ENCODE measurements around the gene TOMM40L. TPM values are rescaled to one million over a fixed set of nuclear protein-coding genes. Genes with fewer than 3 reads are reported as not detected.
A peak's percentile ranks its signal among the peaks of the same experiment; 100 is the strongest.

The TOMM40L gene
- total RNA-seq, 5 donors from 2014 or later (not counting 1 experiment from before 2014, with no cell fraction given), result 6.3 to 12.2 (median 11.0) TPM

DNA sequence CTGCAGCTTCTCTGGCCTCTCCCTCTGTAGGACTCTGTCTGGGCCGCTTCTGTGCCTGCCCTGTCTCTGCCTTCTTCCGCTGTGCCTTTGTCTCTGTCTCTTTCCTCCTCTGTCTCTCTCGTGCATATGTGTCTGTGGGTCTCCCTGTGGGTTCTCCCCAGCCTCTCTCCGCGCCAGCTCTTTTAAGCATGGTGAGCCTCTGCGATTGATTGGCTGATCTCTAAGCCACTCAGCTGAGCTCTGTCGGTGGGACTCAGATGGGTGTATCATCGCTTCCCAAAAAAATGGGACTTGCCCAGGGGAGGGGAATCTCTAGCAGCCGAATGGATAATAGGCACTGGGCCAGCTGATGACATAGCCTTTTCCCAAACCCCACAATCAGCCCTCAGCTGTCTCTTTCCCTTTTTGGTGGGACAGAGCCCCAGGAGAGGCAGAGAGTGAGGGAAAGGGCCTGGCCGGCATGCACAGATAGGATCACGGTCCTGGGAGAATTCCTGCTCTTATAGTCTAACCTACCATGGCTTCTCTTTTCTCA is 26.9 kb upstream of the TOMM40L start, which contains the start of gene ADAMTS4:
TSS of gene ADAMTS4 (minus strand) at position 158 of the 535 bp plus-strand sequence. CDS start 427 bp downstream, outside the sequence.
- ChIA-PET CTCF (interaction anchor here (0.7 to 1.6 kb wide), 3 partner anchors 27 to 218 kb away, joined by 3 to 5 read pairs (median 3); partner anchors contain the start of gene TOMM40L (in 1 of the 2)), POLR2A (no interaction called here)
- Mint-ChIP-seq H3K36me3 (peaks cover 3% of the 10 kb centered on the region), H3K9me3 (no peaks in the 10 kb centered on the region), H3K27ac (peak within 1 kb of the TSS; percentile 97 to 98), H3K4me1 (peaks cover 53 to 59% (median 54%) of the 10 kb centered on the region in 3 donors), H3K27me3 (no peaks in the 10 kb centered on the region), H3K4me3 (peak within 1 kb of the TSS in 1 of 3 donors; percentile 59)
- H3K4me3 ChIP-seq (ENCODE audit: control insufficient read depth in 1 of 2, extremely low read depth in 1 of 2, low read length in 1 of 2), result no peak within 1 kb of the TSS
- ATAC-seq (replicated peaks in 1 of 4) (no peak), DNase-seq (no peak)
- 89% methylated on average over 7 of the region's 11 CpGs for WGBS (ENCODE audit: insufficient coverage)
- H3K9me3 ChIP-seq, result no peaks in the 10 kb centered on the region
- peaks cover 0 to 5% of the 10 kb centered on the region in 2 donors for H3K36me3 ChIP-seq (ENCODE audit: control insufficient read depth in 2 of 2, extremely low read depth in 1 of 2, insufficient read depth in 1 of 2, low read length in 1 of 2)
- peaks cover 29 to 73% of the 10 kb centered on the region in 2 experiments for H3K4me1 ChIP-seq (ENCODE audit: control insufficient read depth in 1 of 2, extremely low read depth in 1 of 2, insufficient read depth in 2 of 2, low read length in 2 of 2)
- H3K27ac ChIP-seq (ENCODE audit: low read length), result peak within 1 kb of the TSS; percentile 79
- H3K27me3 ChIP-seq (replicated peaks in 1 of 2; ENCODE audit: control insufficient read depth in 2 of 2, extremely low read depth in 1 of 2, insufficient read depth in 2 of 2, low read length in 1 of 2), result no peaks in the 10 kb centered on the region

DNA sequence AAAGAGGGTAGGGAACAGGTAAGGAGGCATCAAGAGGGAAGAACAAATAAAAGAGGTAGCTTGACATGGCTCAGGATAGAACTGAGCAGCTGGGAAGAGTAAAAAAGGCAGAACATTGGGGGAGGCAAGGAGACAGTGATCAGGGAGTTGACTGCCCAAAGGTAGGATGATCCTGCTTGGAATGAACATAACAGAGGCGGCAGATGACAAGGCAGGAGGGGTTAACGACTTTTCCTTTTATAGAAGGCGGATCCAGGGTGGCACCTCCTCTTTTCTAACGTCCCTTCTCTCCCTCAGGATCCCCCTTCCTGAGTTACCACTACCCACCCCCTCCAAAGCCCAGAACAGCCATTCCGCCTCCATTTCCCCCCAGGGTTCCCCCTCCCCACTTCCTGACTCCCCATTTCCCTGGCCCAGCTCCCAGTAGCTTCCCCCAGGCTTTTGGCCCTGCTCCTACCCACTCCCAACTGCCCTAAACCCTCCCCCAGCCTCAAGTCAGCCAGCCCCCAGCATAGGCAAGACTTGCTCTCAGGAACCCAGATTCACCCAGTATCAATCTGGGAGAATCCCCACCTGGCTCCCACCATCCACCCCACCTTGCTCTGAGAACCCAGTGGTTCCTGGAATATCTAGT is 26.2 kb upstream of the TOMM40L start:
- 79% methylated on average over 5 of the region's 5 CpGs for WGBS (ENCODE audit: insufficient coverage)
- Histone ChIP-seq H3K9me3 (no peaks in the 10 kb centered on the region), H3K27me3 (replicated peaks in 1 of 2; ENCODE audit: control insufficient read depth in 2 of 2, extremely low read depth in 1 of 2, insufficient read depth in 2 of 2, low read length in 1 of 2) (no peaks in the 10 kb centered on the region), H3K4me3 (ENCODE audit: control insufficient read depth in 1 of 2, extremely low read depth in 1 of 2, low read length in 1 of 2) (no peak overlapping the region), H3K36me3 (ENCODE audit: control insufficient read depth in 2 of 2, extremely low read depth in 1 of 2, insufficient read depth in 1 of 2, low read length in 1 of 2) (peaks cover 0 to 11% of the 10 kb centered on the region in 2 donors), H3K27ac (ENCODE audit: low read length) (peak overlapping the region; percentile 79), H3K4me1 (ENCODE audit: control insufficient read depth in 1 of 2, extremely low read depth in 1 of 2, insufficient read depth in 2 of 2, low read length in 2 of 2) (peaks cover 28 to 66% of the 10 kb centered on the region in 2 experiments)
- H3K27ac Mint-ChIP-seq, result peak overlapping the region; percentile 97 to 98
- H3K4me3 Mint-ChIP-seq, result peak overlapping the region in 2 of 3 donors; percentile 43 to 59
- H3K36me3 Mint-ChIP-seq, result peaks cover 10% of the 10 kb centered on the region
- ChIA-PET POLR2A (interaction anchor here in 1 of 2 donors (0.6 kb wide), 1 partner anchor 44 kb away, joined by 6 read pairs; no protein-coding TSS in a partner anchor), CTCF (interaction anchor here in 1 of 2 donors (0.6 kb wide), 1 partner anchor 26 kb away, joined by 3 read pairs; the partner anchor contains the start of gene TOMM40L)
- peaks cover 57 to 63% (median 59%) of the 10 kb centered on the region in 3 donors for H3K4me1 Mint-ChIP-seq
- DNase-seq (no peak), ATAC-seq (replicated peaks in 1 of 4) (no peak)
- no peaks in the 10 kb centered on the region for H3K27me3 Mint-ChIP-seq
- no peaks in the 10 kb centered on the region for H3K9me3 Mint-ChIP-seq

DNA sequence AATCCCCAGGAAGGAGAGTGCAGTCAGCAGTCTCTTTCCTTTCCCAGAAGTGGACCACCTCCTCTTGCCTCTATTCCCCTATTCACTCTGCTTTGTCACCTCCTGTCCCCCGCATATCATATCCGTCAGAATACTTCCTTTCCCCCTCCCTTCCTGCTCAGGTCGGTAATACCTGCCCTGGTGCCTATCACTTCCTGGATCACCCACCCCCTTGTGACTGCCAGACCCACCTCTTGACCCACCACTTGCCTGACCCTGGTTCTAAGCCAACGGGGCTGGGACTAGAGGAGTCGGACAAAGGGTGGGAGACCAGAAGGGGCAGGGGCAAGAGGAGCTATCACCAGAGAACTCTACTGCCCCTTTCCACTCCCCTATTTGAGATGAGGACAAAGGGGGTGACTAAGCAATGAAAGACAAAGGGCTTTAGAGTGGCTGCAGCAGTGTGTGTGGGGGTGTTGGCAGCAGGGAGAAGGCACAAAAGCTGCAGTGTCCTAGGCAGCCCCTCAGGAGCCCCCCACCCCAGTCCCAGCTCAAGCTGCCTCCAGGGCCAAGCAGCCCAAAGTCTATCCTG is 25.4 kb upstream of the TOMM40L start:
- Mint-ChIP-seq H3K4me3 (peak overlapping the region; percentile 6 to 59 (median 43)), H3K27me3 (no peaks in the 10 kb centered on the region), H3K4me1 (peaks cover 54 to 60% (median 59%) of the 10 kb centered on the region in 3 donors), H3K36me3 (peaks cover 15% of the 10 kb centered on the region), H3K9me3 (no peaks in the 10 kb centered on the region), H3K27ac (peak overlapping the region; percentile 97 to 98)
- H3K36me3 ChIP-seq (ENCODE audit: control insufficient read depth in 2 of 2, extremely low read depth in 1 of 2, insufficient read depth in 1 of 2, low read length in 1 of 2), result peaks cover 0 to 17% of the 10 kb centered on the region in 2 donors
- no peaks in the 10 kb centered on the region for H3K27me3 ChIP-seq (replicated peaks in 1 of 2; ENCODE audit: control insufficient read depth in 2 of 2, extremely low read depth in 1 of 2, insufficient read depth in 2 of 2, low read length in 1 of 2)
- peaks cover 22 to 59% of the 10 kb centered on the region in 2 experiments for H3K4me1 ChIP-seq (ENCODE audit: control insufficient read depth in 1 of 2, extremely low read depth in 1 of 2, insufficient read depth in 2 of 2, low read length in 2 of 2)
- H3K9me3 ChIP-seq, result no peaks in the 10 kb centered on the region
- ChIA-PET POLR2A (interaction anchor here in 1 of 2 donors (0.5 to 1.0 kb wide), 3 partner anchors 8 to 407 kb away, joined by 3 to 6 read pairs (median 3); no protein-coding TSS in a partner anchor), CTCF (interaction anchor here (1.0 kb wide), 3 partner anchors 15 to 26 kb away, joined by 3 to 4 read pairs (median 3); partner anchors contain the start of gene TOMM40L (in 1 of the 2))
- no peak for ATAC-seq (replicated peaks in 1 of 4)
- peak overlapping the region in 1 of 2 donors; percentile 2 for H3K4me3 ChIP-seq (ENCODE audit: control insufficient read depth in 1 of 2, extremely low read depth in 1 of 2, low read length in 1 of 2)
- peak overlapping the region; percentile 79 for H3K27ac ChIP-seq (ENCODE audit: low read length)
- DNase-seq, result peak in 2 of 35 experiments; percentile 14 to 40
- WGBS (ENCODE audit: insufficient coverage), result 25% methylated on average over 3 of the region's 5 CpGs

DNA sequence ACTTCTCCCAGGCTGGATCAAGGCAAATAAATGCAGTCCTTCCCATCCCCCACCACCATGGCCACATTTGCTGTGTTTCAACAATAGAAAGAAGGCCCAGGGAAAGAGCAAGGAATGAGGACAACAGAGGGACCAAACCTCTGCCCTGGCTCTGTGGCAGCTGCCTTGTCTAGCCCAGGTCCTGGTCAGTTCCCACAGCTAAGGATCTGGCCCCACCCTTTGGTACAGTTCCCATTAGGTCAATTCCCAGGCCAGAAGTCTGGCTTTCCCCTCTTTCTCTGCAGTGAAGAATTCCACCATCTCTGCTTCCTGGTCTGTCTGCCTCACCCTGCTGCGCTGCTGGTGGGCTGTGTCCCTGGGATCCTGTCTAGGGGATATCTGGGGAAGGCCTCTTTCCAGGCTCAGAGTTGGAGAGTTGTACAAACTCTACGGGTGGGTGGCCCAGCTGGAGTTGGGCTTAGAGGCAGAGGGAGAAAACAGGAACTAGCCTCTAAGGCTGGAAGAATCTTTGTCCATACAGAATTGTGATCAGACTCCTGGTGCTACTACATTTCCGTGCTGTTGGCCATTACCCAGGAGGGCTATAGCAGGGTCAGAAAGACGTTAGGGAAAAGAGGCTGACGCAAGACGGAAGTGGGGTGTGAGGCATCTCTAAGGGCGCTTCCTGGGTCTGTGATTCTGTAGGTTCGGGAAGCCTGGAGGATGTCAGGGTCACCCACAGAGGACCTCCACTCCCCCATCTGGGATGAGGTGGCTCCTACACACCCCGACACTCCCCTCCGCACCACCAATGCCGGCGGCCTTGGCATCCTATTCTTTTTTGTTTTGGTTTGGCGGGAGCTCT is 24.6 kb upstream of the TOMM40L start:
- ChIA-PET POLR2A (interaction anchor here (0.6 to 2.1 kb wide), 5 partner anchors 9 to 113 kb away, joined by 3 to 14 read pairs (median 8); partner anchors contain the start of genes PPOX (in 1 of the 2), SDHC (in 1 of the 2) and TOMM40L (in 1 of the 2)), CTCF (interaction anchor here (0.6 to 6.1 kb wide), 13 partner anchors 9 to 624 kb away, joined by 3 to 76 read pairs (median 4); partner anchors contain the start of genes CFAP126 (in 1 of the 2), PPOX (in 1 of the 2) and TOMM40L (in 1 of the 2))
- peak overlapping the region; percentile 90 to 91 for H3K4me3 ChIP-seq (ENCODE audit: control insufficient read depth in 1 of 2, extremely low read depth in 1 of 2, low read length in 1 of 2)
- Mint-ChIP-seq H3K27ac (peak overlapping the region; percentile 97 to 98), H3K4me3 (peak overlapping the region; percentile 93 to 95 (median 95)), H3K9me3 (no peaks in the 10 kb centered on the region), H3K4me1 (peaks cover 57 to 64% (median 64%) of the 10 kb centered on the region in 3 donors), H3K36me3 (peaks cover 22% of the 10 kb centered on the region), H3K27me3 (no peaks in the 10 kb centered on the region)
- ATAC-seq (replicated peaks in 1 of 4) (no peak), DNase-seq (no peak)
- 75% methylated on average over 5 of the region's 13 CpGs for WGBS (ENCODE audit: insufficient coverage)
- no peaks in the 10 kb centered on the region for H3K27me3 ChIP-seq (replicated peaks in 1 of 2; ENCODE audit: control insufficient read depth in 2 of 2, extremely low read depth in 1 of 2, insufficient read depth in 2 of 2, low read length in 1 of 2)
- H3K27ac ChIP-seq (ENCODE audit: low read length), result peak overlapping the region; percentile 79
- H3K9me3 ChIP-seq, result no peaks in the 10 kb centered on the region
- H3K4me1 ChIP-seq (ENCODE audit: control insufficient read depth in 1 of 2, extremely low read depth in 1 of 2, insufficient read depth in 2 of 2, low read length in 2 of 2), result peaks cover 22 to 53% of the 10 kb centered on the region in 2 experiments
- H3K36me3 ChIP-seq (ENCODE audit: control insufficient read depth in 2 of 2, extremely low read depth in 1 of 2, insufficient read depth in 1 of 2, low read length in 1 of 2), result peaks cover 0 to 22% of the 10 kb centered on the region in 2 donors

DNA sequence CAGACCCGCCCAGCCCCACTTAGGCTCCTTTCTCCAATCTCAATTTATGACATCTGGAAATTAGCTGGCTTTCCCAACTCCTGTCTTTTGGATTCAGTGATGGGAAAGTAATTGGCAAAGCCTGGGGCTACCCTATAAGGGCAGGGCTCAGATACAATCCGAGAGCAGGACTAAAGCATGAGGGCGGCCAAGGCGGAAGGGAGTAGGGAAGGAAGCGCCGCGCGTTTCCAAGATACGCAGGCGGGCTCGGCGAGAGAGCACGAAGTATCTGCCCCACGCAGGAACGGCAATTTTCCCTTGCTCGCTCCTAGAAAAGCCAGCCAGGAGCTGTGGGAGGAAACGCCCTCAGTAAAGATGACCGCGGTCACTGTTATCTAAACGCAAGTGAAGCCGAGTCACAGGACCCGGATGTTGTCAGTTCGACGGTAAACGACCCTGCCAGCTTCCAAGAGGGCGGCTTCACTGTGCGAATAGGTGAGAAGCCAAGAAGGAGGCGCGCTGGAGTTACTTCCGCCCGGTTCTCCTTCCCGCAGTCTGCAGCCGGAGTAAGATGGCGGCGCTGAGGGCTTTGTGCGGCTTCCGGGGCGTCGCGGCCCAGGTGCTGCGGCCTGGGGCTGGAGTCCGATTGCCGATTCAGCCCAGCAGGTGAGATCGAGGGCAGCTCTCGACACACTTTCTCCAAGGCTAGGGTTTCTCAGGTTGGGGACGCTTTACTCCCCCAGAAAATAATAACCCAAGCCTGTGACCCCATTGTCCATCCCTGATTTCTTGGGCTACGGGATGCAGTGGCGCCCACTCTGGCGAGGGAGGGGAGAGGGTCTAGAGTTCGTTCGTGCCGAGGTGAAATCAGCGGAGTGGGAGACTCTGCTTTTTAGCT is 23.8 kb upstream of the TOMM40L start, which contains the start of gene NDUFS2:
TSS of gene NDUFS2 (plus strand) at position 532 of the 877 bp plus-strand sequence. CDS start at position 551, 19 bp downstream.
- H3K4me3 ChIP-seq (ENCODE audit: control insufficient read depth in 1 of 2, extremely low read depth in 1 of 2, low read length in 1 of 2), result peak within 1 kb of the TSS; percentile 90 to 91
- H3K27ac ChIP-seq (ENCODE audit: low read length), result peak within 1 kb of the TSS; percentile 79
- peak; percentile 98 for ATAC-seq (replicated peaks in 1 of 4)
- ChIA-PET CTCF (interaction anchor here (0.6 to 6.1 kb wide), 11 partner anchors 10 to 1012 kb away, joined by 3 to 76 read pairs (median 5); partner anchors contain the start of genes CASQ1 (in 1 of the 2), CFAP126 (in 1 of the 2), PPOX (in 1 of the 2) and TOMM40L (in 1 of the 2)), POLR2A (interaction anchor here (0.5 to 2.1 kb wide), 9 partner anchors 14 to 188 kb away, joined by 3 to 14 read pairs (median 6); partner anchors contain the start of genes TOMM40L (in 2 of the 2), PPOX (in 1 of the 2) and SDHC (in 1 of the 2))
- peaks cover 64 to 72% (median 72%) of the 10 kb centered on the region in 3 donors for H3K4me1 Mint-ChIP-seq
- H3K36me3 Mint-ChIP-seq, result peaks cover 26% of the 10 kb centered on the region
- H3K9me3 Mint-ChIP-seq, result no peaks in the 10 kb centered on the region
- peaks cover 4 to 31% of the 10 kb centered on the region in 2 donors for H3K36me3 ChIP-seq (ENCODE audit: control insufficient read depth in 2 of 2, extremely low read depth in 1 of 2, insufficient read depth in 1 of 2, low read length in 1 of 2)
- WGBS (ENCODE audit: insufficient coverage), result 9% methylated on average over 42 of the region's 53 CpGs
- no peaks in the 10 kb centered on the region for H3K27me3 ChIP-seq (replicated peaks in 1 of 2; ENCODE audit: control insufficient read depth in 2 of 2, extremely low read depth in 1 of 2, insufficient read depth in 2 of 2, low read length in 1 of 2)
- peaks cover 22 to 49% of the 10 kb centered on the region in 2 experiments for H3K4me1 ChIP-seq (ENCODE audit: control insufficient read depth in 1 of 2, extremely low read depth in 1 of 2, insufficient read depth in 2 of 2, low read length in 2 of 2)
- no peaks in the 10 kb centered on the region for H3K9me3 ChIP-seq
- H3K4me3 Mint-ChIP-seq, result peak within 1 kb of the TSS; percentile 93 to 95 (median 95)
- no peaks in the 10 kb centered on the region for H3K27me3 Mint-ChIP-seq
- DNase-seq, result peak; percentile 82 to 99 (median 96)
- H3K27ac Mint-ChIP-seq, result peak within 1 kb of the TSS; percentile 97 to 98

Data from T-cell (primary cell).